ENCODE measurements around the gene SPECC1.

GRCh38 chr17:20040216-20040615, 31.1 kb downstream of the SPECC1 start:
- TF ChIP-seq POLR2A (IDR thresholded peaks at IDR 0.05; ENCODE audit: low read depth, low read length) (no peak), EZH2 (IDR thresholded peaks at IDR 0.05; ENCODE audit: borderline replicate concordance, low read depth, low read length, severe bottlenecking) (no peak), POLR2AphosphoS5 (IDR thresholded peaks at IDR 0.05; ENCODE audit: insufficient read depth, low read depth, low read length) (no peak), CTCF (IDR thresholded peaks at IDR 0.05; ENCODE audit: extremely low read depth in 1 of 2, insufficient read depth in 1 of 2, low read depth in 1 of 2, low read length in 2 of 2) (no peak), MYC (IDR thresholded peaks at IDR 0.05; ENCODE audit: low read depth, low read length) (no peak)
